C4-2B (cell line): ENCODE measurements around the gene SLC44A1.

ENCODE experiments used
- ZFX ChIP-seq: fragments of 450-650 bp; IDR thresholded peaks from 2 replicates; pipeline ENCODE4 v1.6.1; 2017
- TF ChIP-seq, protein P1 (sequence below): fragments of 450-650 bp; conservative IDR thresholded peaks from 2 replicates; pipeline ENCODE4 v1.5.1; 2017; ENCODE audit warnings: mild to moderate bottlenecking

DNA sequence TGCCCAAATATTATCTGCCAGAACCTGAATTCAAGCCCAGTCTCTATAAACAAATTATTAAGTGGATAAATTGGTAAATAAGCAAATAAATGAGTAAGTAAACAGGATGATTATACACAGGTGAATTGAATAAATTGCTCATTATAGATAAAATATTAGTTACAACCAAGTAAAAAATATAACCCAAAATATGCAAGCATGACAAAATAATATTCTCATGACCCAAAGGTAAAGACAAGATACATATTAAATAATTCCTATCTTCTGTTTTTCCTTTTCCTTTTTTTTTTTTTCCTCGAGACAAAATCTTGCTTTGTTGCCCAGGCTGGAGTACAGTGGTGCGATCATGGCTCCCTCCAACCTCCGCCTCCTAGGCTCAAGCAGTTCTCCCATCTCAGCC is 182.2 kb downstream of the SLC44A1 start:
- TF ChIP-seq, protein P1, sequence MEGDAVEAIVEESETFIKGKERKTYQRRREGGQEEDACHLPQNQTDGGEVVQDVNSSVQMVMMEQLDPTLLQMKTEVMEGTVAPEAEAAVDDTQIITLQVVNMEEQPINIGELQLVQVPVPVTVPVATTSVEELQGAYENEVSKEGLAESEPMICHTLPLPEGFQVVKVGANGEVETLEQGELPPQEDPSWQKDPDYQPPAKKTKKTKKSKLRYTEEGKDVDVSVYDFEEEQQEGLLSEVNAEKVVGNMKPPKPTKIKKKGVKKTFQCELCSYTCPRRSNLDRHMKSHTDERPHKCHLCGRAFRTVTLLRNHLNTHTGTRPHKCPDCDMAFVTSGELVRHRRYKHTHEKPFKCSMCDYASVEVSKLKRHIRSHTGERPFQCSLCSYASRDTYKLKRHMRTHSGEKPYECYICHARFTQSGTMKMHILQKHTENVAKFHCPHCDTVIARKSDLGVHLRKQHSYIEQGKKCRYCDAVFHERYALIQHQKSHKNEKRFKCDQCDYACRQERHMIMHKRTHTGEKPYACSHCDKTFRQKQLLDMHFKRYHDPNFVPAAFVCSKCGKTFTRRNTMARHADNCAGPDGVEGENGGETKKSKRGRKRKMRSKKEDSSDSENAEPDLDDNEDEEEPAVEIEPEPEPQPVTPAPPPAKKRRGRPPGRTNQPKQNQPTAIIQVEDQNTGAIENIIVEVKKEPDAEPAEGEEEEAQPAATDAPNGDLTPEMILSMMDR: no peak
- TF ChIP-seq ZFX: no peak
